ENCODE results near the gene CXXC5.

The CXXC5 gene

DNA sequence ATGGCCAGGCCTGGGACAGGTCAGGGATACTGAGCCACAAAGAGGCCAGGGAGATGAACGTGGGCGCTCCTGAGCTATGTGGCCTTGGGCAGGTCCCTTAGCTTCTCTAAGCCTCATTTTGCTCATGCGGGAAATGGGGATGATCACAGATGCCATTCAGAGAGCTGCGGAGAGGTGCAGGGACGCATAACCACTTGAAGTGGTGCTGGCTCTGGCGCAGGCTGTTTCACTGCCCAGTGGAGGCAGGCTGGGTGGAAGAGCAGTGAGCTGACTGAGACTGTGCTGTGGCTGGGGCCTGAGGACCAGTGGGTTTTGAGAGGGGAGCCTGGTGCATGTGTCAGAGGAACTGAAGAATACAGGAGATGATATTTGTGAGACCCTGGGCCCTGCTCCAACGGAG lies 18.4 kb downstream of the CXXC5 start:
- DNase-seq (ENCODE audit: low read depth) = no peak

DNA sequence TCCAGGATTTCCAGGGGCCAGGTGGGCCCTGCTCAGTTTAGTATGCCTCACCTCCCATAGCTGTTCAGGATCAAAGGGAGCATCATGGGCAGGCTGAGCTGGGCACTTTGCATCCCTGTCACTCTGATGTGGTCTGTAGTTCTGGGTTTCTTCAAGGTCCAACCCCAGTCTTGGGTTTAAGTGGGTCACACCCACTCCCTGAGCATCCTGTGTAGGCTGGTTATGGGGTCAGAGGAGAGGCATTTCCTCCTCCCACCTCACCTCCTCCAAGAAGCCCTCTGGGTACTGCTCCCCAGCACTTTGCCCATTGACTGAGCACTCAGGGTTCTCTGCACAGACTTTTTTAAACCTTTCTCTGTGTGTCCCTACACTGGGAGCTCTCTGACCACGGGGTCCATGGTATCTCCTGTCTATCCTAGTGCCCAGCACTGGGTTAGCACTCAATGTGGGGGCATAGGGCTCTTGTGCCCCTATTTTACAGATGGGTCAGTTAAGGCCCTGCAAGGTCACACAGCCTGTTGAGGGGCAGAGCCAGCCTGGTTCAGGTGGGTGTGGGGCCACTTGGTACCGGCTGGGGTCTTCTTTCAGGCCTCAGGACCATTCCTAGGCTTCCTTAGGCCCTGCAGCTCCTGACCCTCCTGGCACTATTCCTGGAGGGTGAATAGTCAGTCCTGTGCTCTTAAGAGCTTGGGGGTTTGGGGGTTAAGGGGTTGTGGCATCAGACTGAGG lies 19.0 kb downstream of the CXXC5 start:
- DNase-seq (ENCODE audit: low read depth) = peak; percentile 57

DNA sequence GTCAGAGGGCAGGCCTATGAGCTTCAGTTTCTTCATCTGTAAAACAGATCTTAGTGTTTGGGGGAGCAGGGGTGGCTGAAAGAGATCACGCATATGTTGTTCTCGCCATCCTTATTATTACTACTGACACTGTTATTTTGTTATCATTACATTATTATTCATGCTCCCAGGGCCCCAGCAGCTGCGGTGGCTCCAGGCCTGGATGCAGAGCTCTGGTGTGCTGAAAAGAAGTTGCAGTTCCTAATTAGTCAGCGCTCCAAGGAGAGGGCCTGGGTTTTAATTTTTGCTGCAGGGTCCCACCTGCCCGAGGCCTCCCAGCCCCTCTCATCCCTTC lies 19.5 kb downstream of the CXXC5 start:
- peak; percentile 69 for DNase-seq (ENCODE audit: low read depth)

DNA sequence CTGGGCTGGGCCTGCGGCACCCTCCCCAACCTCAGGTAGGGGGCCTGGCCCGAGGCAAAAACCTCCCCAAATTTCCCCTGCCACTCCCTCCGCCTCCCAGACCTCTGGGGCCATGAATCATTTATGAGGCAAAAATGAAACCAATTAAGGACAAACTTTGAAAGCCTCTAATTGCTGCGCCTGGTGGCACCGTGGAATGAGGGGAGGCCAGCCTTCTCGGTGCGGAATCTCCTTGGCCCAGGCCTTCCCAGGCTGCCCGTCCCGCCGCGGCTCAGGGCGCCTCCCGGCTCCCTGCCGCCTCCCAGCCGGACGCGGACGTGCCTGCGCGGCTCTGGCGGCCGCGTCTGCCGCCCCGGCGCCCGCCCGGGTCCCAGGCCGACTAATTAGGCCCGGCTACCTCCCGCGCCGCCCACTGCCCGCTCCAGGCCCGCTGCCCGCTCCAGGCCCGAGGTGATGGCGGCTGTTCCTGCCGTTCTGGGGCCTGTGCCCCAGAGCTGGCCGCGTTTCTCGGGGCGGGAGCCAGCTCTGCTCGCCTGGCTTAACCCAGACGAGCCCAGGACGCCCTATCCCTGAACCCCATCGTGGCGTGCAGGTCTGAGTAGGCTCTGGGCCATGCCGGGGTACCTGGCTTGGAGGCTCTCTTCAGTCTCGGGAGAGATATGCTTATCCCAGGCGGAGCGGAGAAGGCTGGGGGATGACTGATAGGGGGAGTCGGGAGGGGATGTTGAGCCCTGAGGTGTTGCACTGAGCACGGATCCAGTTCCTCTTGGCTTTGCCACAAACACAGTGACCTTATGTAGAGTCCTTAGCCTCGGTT lies 20.1 kb downstream of the CXXC5 start:
- peak; percentile 85 for DNase-seq (ENCODE audit: low read depth)

DNA sequence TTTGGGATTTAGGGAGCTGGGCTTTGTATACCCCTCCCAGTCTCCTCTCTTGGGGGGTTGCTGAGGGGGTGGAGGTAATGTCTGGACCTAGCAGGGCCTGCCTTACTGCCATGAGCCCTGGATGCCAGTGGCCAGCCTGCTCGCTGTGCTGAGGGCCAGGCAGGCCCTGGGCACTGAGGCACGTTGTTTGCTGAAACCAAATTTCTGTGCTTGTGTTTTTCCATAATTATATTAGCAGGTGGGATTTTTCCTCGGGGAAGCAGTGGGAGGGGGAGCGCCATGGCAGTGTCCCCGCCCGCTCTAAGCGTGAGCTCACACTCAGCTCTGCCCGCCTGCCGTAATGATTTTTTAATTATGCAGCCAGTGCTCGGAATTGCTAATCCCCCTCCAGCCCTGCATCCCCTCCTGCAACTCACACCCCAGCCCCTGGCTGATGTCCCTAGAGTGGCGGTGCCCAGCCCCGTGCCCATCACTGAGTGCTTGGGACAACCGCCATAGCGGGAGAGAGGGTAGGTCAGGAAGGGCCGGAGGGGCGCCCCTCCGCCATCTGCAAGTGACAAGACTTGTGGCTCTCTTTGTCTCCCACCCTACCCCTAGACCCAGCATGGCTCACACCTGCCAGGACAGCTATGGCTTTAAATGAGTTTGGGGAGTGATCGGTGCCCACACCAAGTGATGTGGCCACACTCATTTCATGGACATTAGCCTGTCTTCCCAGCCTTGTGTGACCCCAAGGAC lies 20.9 kb downstream of the CXXC5 start:
- DNase-seq (ENCODE audit: low read depth) = no peak

DNA sequence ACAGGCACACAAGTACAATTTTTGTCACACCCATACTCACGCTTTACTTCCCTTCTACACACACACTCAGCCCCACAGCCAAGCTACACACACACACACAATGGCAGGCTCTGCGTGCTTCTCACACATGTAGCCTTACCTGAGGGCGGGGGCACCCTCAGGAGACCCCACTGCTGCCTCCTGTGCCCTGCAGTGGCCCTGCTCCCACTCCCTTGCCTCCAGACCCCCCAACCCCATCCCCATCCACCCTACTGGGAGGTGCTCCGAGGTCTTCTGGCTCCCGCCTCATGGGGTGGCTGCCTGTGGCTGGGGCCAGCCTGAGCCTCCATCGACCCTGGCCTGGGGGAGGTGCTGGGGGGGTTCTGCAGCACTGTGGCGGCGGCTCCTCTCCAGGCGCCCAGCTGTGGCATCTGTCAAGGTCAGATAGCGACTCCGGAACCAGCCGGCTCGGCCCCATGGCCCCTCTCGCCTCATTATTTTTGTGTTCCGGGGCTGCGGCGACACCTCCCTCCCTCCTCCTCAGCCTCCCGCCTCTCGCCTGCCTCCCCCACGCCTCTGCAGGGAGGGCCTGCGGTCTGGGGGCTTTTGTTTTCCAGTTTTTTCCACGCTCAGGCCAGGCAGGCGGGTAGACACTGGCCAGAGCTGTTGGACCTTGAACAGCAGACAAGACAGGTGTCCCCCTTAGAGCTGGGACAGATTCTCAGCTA lies 21.7 kb downstream of the CXXC5 start:
- DNase-seq (ENCODE audit: low read depth) = no peak

DNA sequence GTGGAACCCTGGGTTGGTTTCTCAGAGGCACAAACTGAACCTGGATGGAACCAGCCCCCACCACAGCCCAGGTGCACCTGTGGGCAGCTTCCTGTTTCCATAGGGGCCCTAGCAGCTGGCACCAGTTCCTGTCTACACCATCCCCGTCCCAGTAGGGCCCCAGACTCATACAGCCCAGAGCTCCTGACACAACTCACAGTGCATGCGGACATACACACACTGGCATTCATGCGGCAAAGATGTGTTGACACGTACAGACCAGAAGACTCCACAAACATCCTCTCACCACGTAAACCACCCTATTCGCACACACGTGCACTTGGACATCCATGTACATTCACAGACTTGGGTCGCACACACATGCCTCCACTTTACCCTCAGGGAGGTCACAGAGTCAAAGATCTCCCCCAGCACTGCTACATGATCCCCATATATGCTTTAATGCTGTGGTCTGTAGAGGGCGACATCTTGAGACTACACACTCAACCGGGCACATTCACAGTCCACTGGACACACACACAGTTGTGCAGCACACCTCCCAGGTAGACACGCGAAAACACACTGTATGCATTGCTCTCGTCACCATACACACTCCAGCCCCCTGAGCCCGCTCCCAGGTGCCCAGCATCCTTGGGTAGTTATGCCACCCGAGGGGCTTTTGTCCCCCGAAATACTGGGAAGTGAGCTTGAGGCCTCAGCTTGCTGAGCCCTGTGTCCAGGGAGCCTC lies 22.4 kb downstream of the CXXC5 start:
- DNase-seq (ENCODE audit: low read depth) = no peak

DNA sequence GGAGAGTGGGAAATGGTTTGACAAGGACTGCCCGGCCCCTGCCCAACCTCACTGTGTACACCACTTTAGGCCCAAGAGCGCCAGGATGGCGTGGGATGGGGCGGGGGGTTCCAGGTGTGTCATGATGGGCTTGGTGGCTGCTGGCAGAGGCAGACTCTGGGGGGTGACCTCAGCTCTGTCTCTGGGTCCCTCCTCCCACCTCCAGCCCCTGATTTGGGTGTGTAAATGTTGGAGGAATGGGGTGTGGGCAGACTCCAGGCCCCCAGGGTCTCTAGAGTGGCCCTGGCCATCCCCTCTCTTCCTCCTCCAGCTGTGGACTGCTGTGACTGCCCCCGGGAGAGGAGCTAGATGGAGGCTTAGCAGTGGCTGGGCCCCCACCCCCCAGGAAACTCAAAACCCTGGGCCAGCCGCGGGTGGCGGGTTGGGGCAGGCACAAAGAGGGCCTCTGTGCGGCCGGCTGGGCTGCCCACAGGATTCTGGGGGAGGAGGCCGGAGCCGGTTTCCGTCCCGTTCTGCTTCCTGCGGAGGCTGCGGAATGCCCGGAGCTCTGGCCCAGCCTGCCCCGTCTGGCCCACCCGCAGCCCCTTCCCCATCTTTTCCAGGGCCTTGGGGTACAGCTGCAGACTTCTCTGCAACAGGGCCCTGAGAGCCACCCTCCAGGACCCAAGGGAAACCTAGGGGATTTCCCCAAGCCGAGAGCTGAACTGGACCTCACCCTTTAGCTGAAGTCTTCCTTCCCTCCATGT lies 23.1 kb downstream of the CXXC5 start:
- no peak for DNase-seq (ENCODE audit: low read depth)

DNA sequence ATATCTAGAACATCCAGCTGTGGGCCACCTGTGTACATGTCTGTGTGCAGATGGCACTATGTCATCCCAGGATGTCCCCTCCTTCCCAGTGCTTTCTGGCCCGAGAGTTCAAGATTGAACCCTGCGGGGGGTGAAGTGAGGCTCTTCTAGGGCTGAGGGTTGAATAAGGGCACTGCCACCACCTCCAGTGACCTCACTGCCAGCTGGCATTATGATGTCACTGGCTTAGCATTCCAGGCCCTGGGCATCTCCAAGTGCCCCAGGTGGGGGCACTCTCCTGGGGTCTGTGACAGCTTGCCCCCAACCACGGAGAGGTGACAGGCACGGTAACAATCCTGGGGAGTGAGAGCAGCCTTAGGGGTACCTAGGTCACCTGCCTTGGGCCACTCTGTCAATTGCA lies 27.1 kb downstream of the CXXC5 start:
- no peak for DNase-seq (ENCODE audit: low read depth)

DNA sequence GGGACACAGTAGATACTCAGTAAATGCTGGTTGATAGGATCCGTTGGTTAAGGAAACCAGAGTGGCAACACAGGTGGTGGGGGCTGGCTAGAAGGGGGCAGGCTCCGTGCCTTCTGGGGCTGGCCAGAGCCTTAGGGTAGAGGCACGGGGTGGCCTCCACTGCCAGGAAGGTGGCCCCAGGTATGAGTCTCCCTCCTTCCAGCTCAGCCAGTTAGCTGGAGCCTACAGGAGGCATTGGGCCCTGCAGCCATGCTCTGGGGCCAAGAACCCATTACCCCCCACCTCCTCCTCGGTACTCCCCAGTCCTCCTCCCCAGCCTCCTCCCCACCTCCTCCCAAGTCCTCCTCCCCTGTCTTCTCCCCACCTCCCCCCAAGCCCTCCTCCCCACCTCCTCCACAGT lies 27.7 kb downstream of the CXXC5 start:
- DNase-seq (ENCODE audit: low read depth) = no peak

DNA sequence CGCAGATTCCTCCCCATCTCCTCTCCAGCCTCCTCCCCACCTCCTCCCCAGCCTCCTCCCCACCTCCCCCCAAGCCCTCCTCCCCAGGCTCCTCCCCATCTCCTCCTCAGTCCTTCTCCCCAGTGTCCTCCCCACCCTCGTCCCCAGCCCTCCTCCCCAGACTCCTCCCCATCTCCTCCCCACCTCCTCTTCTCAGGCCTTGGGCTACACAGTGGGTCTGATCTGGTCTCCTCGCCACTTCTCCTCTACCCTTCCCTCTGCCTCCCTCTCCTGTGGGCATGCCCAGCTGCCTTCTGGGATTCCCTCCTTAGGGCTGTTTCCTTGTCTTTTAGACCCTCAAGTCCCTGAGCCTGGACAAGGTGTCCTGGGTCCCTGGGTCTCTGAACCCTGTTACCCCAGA lies 28.3 kb downstream of the CXXC5 start:
- no peak for DNase-seq (ENCODE audit: low read depth)

DNA sequence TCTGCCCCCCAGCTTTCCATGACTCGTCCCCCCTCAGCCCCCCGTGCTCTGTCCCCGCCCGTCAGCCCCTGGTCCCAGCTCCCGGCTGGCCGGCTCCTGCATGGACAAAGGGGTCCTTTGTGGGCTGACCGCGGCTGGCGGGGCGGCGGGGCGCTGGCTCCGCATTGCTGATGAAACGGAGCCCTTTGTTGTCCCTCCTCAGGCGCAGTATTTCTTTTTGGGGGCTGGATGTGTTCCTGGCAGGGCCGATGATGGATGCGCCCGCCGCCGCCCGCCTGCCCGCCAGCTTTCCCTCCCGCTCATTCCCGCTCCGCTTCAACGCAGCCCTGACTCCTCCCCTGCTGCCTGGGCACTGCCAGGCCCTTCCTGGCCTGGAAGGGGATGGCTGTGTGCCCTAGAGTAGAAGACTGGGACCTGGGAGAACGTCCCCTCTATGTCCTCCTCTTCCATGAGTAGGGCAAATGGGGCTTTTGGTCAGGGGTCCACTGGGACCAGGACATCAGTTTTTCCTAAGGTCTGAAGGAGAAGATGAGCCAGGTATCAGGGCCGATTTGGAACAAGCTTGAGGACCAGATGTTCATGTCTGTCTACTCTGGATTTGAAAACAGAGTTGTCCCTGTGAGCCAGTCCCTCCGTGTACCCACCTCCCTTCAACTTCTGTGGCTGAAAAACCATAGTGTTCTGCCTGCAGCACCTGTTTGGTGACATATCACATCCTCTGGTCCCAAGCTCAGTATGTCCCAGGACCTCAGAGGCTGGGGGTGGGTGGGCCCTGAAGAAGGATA lies 29.0 kb downstream of the CXXC5 start:
- no peak for DNase-seq (ENCODE audit: low read depth)

DNA sequence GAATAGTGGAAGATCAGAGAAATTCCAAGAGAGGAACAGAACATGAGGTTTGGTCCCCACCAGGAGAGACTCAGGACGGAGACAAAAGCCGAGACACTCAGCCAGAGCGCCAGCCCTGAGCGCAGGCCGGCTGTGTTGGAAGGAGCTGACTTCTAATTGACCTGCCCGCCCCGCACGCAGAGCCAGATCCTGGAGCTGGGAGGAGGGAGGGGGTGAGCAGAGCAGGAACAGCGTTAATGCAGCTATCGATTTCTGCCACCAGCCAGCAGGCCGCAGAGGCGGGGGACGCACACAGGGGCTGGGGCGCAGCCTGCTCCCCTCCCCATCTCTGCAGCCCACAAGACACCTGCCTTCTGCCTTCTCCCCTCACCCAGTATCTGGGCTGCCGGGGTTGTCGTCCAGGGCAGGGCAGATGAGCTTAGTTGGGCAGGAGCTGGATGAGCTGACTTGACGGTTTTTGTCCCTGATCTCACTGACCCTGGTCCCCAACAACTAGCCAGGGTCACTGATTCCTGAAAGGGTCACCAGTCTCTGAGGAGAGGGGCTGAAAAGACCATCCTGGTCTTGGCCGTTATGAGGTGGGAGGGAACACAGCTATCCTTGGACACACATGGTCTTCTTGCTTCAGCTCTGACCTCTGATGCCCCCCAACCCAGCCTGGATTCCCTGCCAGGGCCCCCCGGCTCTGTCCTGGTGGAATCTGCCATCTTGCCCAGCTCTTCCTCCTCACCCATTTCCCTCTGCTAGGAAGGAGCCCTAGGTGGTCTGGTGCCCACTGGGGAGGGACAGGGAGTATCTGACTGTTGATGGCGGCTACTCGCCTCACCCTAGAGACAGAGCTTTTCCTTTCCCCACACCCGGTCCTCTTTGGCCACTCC lies 29.8 kb downstream of the CXXC5 start:
- DNase-seq (ENCODE audit: low read depth) = no peak

DNA sequence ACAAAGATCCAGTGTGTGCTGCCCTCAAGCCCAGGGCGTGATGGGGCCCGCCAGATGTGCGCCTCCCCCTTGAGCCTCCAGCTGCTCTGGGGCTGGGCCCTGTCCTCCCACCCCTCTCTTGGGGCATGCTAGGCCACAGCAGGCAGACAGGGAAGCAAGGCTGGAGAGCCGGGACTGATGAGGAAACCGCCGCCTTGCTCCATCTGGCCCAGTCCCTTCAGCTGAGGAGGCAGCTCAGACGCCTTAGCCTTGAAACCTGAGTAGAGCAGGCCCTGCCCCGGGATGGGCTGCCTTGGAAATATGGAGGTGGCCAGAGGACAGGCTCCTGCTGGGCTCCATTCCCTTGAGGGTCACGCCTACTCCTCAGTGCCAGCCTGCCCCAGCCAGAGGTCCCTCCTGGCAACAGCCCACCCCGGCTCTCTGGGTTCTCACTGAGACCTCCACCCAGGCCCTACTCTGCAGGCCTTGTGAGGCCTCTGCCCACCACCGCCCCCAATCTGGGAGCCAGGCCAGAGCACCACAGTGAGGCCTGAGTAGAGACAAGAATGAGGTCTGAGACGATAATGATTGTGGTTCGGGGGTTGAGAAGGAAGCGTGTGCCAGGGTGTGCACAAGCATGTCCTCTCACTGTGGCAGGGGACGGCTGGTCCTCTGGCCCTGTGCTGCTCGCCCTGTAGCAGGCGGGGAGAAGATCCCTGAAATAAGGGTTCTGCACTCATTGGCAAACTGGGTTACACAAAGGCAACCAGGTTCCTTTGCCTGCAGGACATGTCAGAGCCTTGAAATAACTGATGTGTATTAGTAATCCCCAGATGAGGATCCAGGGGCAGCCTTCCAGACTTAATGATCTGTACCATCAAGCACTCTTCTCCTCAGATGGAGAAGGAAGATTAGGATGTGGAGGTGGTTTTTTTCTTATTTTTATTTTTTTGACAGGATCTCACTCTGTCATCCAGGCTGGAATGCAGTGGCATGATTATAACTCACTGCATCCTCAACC lies 30.9 kb downstream of the CXXC5 start:
- DNase-seq (ENCODE audit: low read depth) = peak; percentile 53

DNA sequence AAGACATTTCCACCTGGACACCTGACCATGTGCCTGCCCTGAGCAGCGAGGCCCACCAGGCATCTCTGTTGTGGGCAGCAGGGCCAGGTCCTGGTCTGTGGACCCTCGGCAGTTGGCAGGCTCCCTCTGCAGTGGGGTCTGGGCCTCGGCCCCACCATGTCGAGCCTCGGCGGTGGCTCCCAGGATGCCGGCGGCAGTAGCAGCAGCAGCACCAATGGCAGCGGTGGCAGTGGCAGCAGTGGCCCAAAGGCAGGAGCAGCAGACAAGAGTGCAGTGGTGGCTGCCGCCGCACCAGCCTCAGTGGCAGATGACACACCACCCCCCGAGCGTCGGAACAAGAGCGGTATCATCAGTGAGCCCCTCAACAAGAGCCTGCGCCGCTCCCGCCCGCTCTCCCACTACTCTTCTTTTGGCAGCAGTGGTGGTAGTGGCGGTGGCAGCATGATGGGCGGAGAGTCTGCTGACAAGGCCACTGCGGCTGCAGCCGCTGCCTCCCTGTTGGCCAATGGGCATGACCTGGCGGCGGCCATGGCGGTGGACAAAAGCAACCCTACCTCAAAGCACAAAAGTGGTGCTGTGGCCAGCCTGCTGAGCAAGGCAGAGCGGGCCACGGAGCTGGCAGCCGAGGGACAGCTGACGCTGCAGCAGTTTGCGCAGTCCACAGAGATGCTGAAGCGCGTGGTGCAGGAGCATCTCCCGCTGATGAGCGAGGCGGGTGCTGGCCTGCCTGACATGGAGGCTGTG lies 32.4 kb downstream of the CXXC5 start:
- no peak for DNase-seq (ENCODE audit: low read depth)

DNA sequence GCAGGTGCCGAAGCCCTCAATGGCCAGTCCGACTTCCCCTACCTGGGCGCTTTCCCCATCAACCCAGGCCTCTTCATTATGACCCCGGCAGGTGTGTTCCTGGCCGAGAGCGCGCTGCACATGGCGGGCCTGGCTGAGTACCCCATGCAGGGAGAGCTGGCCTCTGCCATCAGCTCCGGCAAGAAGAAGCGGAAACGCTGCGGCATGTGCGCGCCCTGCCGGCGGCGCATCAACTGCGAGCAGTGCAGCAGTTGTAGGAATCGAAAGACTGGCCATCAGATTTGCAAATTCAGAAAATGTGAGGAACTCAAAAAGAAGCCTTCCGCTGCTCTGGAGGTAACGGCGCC lies 32.9 kb downstream of the CXXC5 start:
- no peak for DNase-seq (ENCODE audit: low read depth)

DNA sequence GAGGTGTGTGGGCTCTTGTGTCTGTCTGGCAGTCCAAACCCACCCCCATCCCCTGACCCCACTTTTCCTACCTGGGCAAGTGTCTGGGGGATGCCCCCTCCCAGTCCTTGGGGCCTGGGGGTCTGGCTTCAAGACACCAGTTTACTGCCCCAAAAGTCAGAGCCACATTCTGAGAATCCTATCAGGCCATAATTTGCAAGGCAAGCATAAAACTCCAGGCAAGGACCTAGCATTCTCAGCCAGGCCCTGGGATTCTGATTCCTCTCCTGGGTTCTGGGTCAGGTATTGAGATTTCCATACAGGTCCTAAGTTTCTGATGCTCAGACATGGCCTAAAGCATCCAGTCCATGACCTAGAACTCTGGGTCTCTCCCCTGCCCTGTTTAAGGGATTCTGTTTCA lies 33.3 kb downstream of the CXXC5 start:
- DNase-seq (ENCODE audit: low read depth) = no peak
